ENCODE data around the gene SLC40A1.
A peak's percentile ranks its signal among the peaks of the same experiment; 100 is the strongest.

Gene SLC40A1

DNA sequence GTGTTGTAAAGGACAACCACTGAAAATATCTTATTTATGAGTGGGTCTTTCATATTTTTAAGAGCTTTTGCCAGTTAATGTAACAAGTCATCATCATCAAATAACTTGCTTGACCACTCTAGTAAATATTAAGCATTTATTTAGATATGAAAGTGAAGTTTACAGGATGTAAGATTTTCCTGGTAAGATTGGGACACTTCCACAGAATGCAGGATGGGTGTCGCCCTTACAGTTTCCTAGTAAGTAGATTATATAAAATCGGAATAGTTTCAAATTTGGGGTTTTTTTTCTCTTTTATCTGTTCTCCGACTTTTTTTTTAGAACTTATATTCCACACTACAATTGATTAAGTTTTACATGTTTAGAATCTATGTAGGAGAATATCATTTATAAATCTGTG lies 14.8 kb upstream of the SLC40A1 start:
- DNase-seq, result no peak

GRCh38 chr2:189594305-189594704 lies 13.7 kb upstream of the SLC40A1 start:
- no peak for DNase-seq

DNA sequence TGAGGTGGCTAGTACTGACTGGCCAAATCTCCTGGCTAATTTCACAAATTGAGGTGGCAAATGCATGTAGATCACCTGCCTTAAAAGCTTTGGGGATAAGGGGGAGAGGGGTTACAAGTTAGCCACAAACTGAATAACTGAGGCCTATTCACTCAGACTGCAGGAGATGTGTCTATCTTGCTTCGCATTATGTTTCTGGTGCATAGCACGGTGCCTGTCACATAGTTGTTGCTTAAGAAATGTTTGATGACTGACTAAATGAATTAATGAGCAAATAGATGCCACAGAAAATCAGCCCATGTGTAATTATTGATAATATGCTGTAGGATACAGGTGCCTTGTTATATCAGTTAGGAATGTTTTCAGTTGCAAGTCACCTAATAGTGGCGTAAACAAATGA lies 12.5 kb upstream of the SLC40A1 start:
- DNase-seq, result no peak

GRCh38 chr2:189592353-189592984 lies 11.9 kb upstream of the SLC40A1 start:
- no peak for DNase-seq

DNA sequence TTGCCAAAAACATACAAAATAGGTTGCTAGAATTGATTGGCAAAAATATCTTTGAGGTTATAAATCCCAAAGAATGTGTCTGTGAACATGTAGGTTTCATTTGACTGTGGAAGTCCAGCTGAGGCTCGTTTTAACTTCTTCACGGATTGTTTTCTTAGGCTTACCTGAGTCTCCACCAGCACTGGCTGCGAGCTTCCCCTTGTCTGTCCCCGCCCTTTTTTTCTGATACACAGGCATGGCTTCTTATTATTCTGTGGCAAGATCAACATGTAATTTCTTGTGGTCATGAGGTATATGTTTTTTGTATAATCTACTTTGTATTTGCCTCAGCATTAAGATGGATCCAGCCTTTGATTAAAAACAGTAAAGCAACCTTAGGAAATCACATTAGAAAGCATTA lies 7.2 kb upstream of the SLC40A1 start:
- no peak for DNase-seq

- DNase-seq, result no peak
Measured at GRCh38 chr2:189585226-189585756, 4.7 kb upstream of the SLC40A1 start.

DNA sequence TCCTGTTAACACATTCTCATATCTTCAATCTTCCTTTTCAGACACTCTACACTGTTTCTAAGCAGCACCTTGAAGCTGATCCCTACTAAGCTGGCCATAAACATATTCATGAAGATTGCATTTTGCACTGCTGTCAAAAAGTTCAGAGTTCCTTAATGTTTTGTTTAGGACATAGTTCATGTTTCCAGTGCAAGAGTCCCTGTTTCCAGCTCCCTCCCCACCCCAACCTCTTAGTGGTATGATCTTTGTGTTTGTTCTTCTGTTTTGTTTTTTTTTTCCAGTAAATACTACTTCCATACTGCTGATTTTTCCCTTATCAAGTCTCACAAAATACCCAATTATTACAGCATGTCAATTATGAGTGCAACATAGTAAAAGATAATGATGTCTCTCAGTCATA lies 4.1 kb upstream of the SLC40A1 start:
- DNase-seq, result no peak

DNA sequence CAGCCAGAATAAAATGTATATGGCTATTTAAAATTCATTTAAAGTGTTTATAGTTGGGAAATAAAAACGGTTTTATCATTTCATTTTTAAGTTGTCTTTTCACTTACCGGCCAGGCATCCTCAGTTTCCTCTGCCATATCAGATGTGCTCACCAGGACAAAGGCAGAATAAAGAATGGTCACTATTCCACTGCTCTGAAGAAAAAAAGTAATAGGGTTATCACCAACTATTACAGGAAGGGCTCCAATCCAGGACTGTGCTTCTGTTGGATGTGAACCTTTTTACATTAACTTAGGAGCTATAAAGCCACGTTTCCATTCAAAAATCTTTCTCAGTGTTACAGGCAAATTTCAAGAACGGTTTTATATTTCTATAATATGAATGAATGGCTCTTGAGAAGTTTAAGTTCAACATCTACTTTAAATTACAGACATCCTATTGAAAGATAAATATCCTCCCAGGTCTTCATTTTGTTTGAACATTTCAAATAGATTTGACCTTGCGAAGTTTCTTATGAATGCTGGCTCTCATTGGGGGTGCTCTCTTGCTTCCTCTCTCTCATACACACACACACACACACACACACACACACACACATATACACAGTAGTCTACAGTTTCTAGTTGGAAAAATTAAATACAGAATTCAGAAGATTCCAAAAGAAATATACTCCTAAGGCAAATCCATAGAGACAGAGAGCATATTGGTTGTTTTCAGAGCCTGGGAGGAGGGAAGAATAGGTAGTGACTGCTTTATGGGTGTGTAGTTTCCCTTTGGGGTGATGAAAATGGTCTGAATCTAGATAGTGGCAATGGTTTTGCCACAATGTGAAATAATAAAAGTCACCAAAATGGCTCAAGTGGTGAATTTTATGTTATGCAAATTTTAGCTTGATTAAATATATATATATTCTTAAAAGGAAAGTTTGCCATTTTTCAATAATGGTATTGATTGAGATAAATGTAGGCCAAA lies 2.9 kb upstream of the SLC40A1 start:
- no peak for DNase-seq

DNA sequence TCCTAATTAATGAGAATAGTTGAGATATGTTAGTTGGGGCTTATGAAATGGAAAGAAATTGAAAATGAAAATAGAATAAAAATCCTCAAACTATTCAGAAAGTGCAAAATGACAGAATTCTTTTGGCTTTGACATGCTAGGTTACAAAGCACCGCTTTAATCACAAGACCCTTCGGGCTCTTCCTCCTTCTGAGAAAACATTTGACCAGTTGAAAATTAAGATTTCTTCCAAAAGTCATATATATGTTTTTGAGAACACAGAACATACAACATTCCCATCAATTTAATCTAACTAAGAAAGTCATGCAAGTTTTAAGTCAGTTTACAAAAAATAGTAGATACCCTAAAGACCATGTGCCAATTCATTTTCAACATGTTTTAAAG lies 2.2 kb upstream of the SLC40A1 start:
- no peak for DNase-seq

- no peak for DNase-seq
Measured at GRCh38 chr2:189582140-189582808, 1.7 kb upstream of the SLC40A1 start.

DNA sequence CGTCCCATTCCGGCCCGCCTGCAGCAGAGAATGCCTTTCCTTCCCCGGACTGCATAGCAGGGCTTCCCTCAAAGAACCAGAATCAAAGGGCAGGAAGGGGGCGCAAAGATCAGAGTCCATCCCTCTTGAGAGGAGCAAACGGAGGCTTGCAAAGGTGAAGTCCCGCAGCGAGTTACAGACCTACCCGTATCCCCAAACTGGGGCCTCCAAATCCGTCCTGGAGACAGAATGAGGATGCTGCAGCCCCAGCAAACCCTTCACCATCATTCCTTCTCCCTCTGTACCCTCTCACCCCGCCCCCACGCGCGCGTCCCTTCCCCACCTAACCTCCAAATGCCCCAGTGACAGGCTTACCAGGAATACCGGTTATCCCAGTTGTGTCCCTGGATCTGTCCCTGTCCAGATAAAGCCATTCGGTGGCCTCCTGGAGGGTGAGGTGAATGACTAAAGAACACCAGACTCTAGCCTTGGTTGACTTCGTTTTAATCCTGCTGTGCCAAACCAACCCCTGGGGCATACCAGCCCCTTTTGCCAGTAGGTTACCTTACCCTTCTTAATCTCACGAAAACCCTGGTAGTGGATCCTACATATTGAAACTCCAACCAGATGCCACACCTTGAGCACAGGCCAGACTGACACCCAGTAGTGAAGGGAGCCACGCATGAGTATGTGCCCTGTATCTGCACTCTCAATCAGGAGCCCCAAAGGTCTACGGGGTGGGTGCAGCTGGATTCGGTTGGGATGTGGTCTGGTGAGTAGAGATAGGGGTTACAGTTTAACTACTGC lies 961 bp upstream of the SLC40A1 start:
- DNase-seq, result no peak

DNA sequence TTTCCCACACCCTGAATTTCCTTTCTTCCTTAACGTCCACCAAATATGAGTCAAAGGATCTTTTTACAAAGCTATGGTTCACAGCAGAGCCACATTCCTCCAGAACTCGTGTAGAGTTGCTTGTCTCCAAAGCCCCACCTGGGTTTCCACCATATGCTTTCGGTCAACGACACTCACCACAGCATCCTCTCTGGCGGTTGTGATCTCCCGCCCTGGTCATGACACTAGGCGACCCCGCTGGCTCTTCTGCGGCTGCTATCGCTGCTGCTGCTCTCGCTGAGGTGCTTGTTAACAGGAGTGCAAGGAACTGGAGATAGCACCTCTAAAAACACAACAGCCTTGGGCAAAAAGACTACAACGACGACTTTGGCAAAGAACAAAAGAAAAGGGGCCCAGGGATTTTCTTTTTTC lies 340 bp downstream of the SLC40A1 start:
- DNase-seq, result no peak

DNA sequence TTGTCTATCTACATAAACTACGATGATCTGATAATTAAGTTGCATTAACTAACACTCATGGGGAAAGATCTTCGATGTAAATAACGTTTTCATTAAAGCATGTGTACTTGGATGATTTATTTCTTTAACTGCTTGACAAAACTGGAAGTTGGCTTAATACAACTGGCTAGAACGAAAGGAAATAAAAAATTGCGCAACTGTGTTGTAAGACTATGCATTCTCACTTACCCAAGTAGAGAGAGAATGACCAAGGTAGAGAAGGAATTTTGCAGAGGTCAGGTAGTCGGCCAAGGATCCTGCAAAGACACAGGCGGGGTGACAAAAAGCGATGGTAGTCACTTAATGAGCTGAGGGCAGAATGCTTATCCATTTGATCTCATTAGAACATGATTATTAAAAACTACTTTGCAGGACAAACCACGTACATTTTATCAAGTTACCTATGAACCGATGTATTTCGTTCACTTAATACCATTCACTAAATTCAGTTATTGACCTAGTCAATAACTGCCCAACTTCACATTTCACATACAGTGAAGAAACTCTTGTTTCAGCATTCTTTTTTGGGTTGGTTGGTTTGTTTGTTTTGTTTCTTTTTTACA lies 900 bp downstream of the SLC40A1 start:
- no peak for DNase-seq

GRCh38 chr2:189578272-189578950 lies 2.2 kb downstream of the SLC40A1 start:
- DNase-seq, result no peak

DNA sequence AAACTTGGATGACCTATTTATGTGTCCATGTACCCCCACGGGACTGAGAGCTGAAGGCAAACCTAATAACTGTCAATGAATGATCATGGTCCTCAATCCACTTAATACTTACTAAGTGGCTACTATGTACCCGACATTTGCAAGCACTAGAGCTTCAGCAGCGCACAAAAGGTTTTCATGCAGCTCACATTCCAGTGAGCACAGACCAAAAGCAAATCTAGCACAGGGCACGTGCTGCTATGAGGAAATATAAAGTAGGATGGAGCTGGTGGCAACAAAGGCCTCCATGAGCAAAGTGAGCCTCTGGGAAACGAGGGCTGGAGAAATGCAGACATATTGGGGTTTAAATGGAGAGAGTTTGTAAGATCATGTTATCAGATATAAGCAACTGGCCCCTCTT lies 3.5 kb downstream of the SLC40A1 start:
- DNase-seq, result no peak

DNA sequence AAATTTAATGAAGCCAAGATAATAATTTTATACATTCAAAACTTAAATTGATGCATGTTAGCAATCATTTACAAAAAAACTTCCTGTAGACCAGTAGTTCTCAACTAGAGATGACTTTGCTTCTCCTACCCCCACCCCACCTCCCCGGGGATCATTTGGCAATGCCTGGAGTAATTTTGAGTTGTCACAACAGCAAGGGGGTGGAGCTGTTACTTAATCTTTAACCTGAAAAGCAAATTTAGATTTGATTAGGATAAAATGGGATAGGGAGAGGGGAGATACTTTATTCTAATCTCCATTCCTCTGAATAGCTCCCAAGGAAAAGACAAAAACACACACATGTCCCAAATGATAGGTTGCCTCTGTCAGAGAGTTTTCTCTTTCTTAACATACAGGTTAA lies 4.2 kb downstream of the SLC40A1 start:
- DNase-seq, result no peak

GRCh38 chr2:189574793-189575475 lies 5.7 kb downstream of the SLC40A1 start:
- DNase-seq, result no peak

GRCh38 chr2:189570570-189571031 lies 10.0 kb downstream of the SLC40A1 start:
- DNase-seq, result peak; percentile 25

DNA sequence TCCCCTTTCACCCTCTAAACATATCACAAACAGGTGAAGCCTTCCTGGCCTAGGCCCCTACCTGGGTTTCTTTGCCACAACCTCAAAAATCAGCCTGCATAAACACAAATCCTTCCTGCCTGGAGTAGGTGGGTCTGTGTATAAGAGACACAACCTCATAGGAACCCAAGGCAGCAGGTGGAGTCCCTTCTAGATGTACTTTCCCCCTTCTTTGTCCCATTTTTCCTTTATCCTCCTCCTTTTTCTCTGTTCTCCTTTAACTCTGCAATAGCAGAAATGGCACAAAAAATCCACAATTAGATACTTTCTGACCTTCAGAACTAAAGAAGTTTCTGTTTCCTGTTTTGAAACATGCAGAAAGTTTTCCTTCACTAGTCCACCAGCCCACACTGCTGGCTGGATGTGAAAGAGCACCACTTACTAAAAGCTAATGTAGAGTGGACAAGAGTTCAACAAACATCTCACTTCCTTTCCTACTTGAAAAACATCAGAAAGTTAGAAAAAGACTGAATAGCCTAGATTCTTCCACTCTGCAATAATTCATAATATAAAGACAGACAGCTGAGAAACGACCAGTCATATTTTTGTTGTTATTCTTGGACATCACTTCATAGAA lies 11.2 kb downstream of the SLC40A1 start:
- no peak for DNase-seq

GRCh38 chr2:189566046-189566445 lies 14.5 kb downstream of the SLC40A1 start:
- DNase-seq, result no peak

Measured in amniotic stem cell (primary cell).